ENCODE data around the gene XRCC1.

DNA sequence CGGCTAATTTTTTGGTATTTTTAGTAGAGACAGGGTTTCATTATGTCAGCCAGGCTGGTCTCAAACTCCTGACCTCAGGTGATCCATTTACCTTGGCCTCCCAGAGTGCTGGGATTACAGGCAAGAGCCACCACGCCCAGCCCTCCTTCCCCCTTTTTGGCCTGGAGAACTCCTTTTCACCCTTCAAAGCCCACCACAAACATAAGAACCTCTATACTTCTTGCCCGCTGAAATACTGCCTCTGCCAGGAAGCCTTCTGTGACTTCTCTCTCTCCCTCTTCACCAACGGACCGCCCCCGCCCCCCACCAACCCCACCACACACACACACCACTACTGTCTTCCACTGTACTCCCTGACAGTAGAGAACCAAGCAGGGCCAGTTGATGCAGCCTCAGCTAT is 41.6 kb upstream of the XRCC1 start:
- TF ChIP-seq POLR2A (IDR thresholded peaks at IDR 0.05) (no peak), POLR2AphosphoS5 (IDR thresholded peaks at IDR 0.05) (no peak)
